Esophagus squamous epithelium (tissue), 5 donors: ENCODE results near the gene UROS. TPM values are rescaled to one million over a fixed set of nuclear protein-coding genes. Genes with fewer than 3 reads are reported as not detected.

Experiments
- DNase-seq: peaks from one replicate; lab custom pipeline; 2025; lab: John Stamatoyannopoulos, UW
- H3K27ac ChIP-seq, 4 donors: fragments of 200-600 bp; sonication (generic); one replicate each; pipeline ENCODE4 v1.5.1; 2016 to 2019; ENCODE audit warnings: mild to moderate bottlenecking in 1 of 4
- H3K27me3 ChIP-seq, 4 donors: fragments of 200-600 bp; sonication (generic); 1 replicate in 3 of 4; 2 replicates in 1 of 4; pipeline versions ENCODE4 v1.5.1 to v1.6.0; 2017 to 2021; ENCODE audit warnings: antibody characterized with exemption in 1 of 4
- H3K36me3 ChIP-seq, 3 donors: fragments of 200-600 bp; sonication (generic); one replicate each; pipeline ENCODE4 v1.5.1; 2016 to 2019
- H3K4me1 ChIP-seq, 3 donors: fragments of 200-600 bp; sonication (generic); one replicate each; pipeline ENCODE4 v1.5.1; 2017 to 2019
- H3K4me3 ChIP-seq, 4 donors: fragments of 200-600 bp; sonication (generic); 1 replicate in 3 of 4; 2 replicates in 1 of 4; pipeline ENCODE4 v1.5.1; 2016 to 2019; ENCODE audit warnings: mild to moderate bottlenecking in 2 of 4, moderate library complexity in 1 of 4
- H3K9me3 ChIP-seq, 3 donors: fragments of 200-600 bp; sonication (generic); one replicate each; pipeline ENCODE4 v1.5.1; 2016 to 2019
- POLR2A ChIP-seq, 4 donors: fragments of 450-650 bp; IDR thresholded peaks; one replicate each; pipeline ENCODE4 v1.6.1; 2017; ENCODE audit warnings: antibody characterized with exemption in 4 of 4, mild to moderate bottlenecking in 4 of 4, moderate library complexity in 3 of 4
- WGBS, 2 donors: methylation state at CpG; one replicate each; pipeline ENCODE4 v1.1.5; 2018; 5-methylcytosine and 5-hydroxymethylcytosine counted together
- intact Hi-C: fragments of 100-400 bp; cut with DNase I; formaldehyde crosslinking; loops from one replicate; pipeline ENCODE4 v1.15.0; 2022
- total RNA-seq, 4 donors: library from RNA; depleted of rRNA; stranded (reverse); fragments of >200 nt; gene quantifications; one replicate each; pipeline ENCODE4 v1.1.0, GENCODE V29; 2016
- TF ChIP-seq, protein P1 (sequence below), 6 experiments: fragments of 450-650 bp in 4 of 6; fragments of 200-600 bp in 2 of 6; sonication (generic) in 2 of 6; IDR thresholded peaks; one replicate each; pipeline ENCODE4 v1.5.1; 2016 to 2019; ENCODE audit warnings: antibody characterized with exemption in 6 of 6, mild to moderate bottlenecking in 4 of 6, moderate library complexity in 4 of 6
- donor health status: DM: yes; HTN: yes; CAD: no.

Gene UROS
- total RNA-seq, 4 donors from 2014 or later = 17.5 to 40.7 (median 23.8) TPM

DNA sequence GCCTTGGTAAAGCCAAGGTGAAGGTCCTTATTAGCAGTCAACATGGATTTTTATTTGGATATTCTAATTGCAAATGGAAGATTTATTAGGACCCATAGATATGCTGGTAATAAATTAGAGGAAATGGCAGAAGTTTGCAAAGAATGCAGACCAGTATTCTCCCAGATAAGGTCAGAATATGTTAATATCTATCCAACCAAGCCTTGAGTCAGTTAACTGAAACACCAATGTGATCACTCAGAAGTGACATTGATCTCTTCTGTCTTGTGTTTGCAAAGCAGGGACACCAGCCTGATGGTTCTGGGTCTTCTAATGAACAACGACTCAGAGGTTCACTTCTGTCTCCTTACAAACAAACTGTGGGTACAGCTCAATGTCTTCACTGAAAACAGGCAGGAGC is 21.5 kb downstream of the UROS start:
- Histone ChIP-seq H3K9me3 (no peaks in the 10 kb centered on the region), H3K4me1 (no peaks in the 10 kb centered on the region), H3K27ac (no peak overlapping the region), H3K27me3 (no peaks in the 10 kb centered on the region), H3K36me3 (peaks cover 0 to 96% (median 11%) of the 10 kb centered on the region in 3 donors), H3K4me3 (no peak overlapping the region)
- 67 to 87% methylated on average over 1 of the region's 1 CpG for WGBS, 2 donors
- intact Hi-C loops = no loop called here
- TF ChIP-seq, protein P1, sequence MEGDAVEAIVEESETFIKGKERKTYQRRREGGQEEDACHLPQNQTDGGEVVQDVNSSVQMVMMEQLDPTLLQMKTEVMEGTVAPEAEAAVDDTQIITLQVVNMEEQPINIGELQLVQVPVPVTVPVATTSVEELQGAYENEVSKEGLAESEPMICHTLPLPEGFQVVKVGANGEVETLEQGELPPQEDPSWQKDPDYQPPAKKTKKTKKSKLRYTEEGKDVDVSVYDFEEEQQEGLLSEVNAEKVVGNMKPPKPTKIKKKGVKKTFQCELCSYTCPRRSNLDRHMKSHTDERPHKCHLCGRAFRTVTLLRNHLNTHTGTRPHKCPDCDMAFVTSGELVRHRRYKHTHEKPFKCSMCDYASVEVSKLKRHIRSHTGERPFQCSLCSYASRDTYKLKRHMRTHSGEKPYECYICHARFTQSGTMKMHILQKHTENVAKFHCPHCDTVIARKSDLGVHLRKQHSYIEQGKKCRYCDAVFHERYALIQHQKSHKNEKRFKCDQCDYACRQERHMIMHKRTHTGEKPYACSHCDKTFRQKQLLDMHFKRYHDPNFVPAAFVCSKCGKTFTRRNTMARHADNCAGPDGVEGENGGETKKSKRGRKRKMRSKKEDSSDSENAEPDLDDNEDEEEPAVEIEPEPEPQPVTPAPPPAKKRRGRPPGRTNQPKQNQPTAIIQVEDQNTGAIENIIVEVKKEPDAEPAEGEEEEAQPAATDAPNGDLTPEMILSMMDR (IDR thresholded peaks at IDR 0.05) = no peak
- no peak for TF ChIP-seq POLR2A (IDR thresholded peaks at IDR 0.05)
- DNase-seq = no peak

DNA sequence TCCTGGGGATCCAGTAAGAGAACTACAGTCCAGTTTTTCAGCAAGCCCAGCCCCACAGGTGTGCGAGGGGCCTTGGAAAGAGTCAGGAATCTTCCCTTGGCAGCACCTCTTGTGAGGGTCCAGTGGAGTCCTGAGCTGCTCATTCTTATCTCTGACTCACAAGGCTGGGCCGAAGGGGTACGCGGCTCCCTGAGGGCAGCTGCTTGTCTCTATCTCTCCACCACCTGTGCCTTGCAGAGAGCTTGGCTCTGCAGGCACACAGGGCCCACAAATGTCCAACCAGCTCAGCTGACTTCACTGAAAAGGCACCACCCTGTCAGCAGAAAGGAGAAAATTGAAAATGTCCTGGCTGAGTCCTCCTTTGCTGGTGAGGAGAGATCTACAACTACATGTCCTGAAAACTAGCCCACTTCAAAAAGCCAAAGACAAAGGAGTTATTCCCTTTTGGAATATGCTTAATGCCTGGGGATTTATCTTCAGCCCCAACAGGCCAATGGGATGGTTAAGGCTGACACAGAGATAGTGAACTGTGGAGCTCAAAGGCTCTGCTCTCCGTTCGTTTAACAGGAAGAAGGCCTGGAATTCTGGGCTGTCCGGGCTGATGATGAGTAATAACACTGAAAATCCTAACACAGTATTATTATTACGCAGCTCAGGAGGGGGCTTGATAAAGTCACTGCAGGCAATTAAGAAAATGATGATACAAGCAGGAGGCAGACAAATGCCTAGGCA is 23.4 kb downstream of the UROS start:
- 92 to 100% methylated on average over 2 to 7 of the region's 8 CpGs for WGBS, 2 donors
- intact Hi-C loops = no loop called here
- Histone ChIP-seq H3K27ac (no peak overlapping the region), H3K4me1 (no peaks in the 10 kb centered on the region), H3K27me3 (no peaks in the 10 kb centered on the region), H3K36me3 (peaks cover 0 to 96% (median under 1%) of the 10 kb centered on the region in 3 donors), H3K4me3 (no peak overlapping the region), H3K9me3 (no peaks in the 10 kb centered on the region)
- no peak for DNase-seq
- no peak for TF ChIP-seq POLR2A (IDR thresholded peaks at IDR 0.05)
- TF ChIP-seq, protein P1 (IDR thresholded peaks at IDR 0.05) = no peak

DNA sequence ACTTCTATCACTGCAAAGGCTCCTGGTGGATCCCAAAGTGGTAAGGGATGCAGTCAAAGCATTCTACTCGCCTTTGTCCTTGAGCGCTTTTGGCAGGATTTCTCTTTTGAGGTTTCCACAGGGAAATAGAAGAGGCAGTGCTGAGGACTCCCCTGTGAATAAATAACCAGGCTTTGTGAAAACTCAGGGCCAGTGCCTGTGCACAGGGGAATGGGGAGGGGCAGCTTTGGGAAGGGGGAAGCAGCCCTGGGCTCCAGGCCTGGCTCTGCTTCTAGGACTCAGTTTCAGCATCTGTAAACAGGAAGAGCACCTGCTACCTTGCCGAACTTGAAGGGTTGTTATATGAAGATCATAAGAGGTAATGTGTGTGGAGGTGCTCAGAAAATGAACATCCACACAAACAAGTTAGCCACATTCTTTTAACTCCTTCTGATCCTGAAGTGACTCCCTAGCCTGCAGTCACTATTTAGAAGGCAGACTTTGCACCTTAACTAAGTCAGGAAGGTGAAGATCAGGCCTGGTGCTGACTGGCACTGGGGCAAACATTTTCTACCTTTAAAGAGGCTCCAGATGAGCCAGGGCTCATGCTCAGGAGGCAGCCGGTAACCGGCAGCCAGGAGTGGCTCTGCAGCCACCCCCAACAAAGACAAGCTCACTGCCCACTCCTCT is 24.9 kb downstream of the UROS start:
- TF ChIP-seq POLR2A (IDR thresholded peaks at IDR 0.05) = no peak
- no peaks in the 10 kb centered on the region for H3K27me3 ChIP-seq
- 69 to 74% methylated on average over 3 to 5 of the region's 5 CpGs for WGBS, 2 donors
- DNase-seq = no peak
- no peak overlapping the region for H3K27ac ChIP-seq
- no peaks in the 10 kb centered on the region for H3K4me1 ChIP-seq
- peaks cover 0 to 97% (median 6%) of the 10 kb centered on the region in 3 donors for H3K36me3 ChIP-seq
- intact Hi-C loops = no loop called here
- no peaks in the 10 kb centered on the region for H3K9me3 ChIP-seq
- no peak overlapping the region for H3K4me3 ChIP-seq

DNA sequence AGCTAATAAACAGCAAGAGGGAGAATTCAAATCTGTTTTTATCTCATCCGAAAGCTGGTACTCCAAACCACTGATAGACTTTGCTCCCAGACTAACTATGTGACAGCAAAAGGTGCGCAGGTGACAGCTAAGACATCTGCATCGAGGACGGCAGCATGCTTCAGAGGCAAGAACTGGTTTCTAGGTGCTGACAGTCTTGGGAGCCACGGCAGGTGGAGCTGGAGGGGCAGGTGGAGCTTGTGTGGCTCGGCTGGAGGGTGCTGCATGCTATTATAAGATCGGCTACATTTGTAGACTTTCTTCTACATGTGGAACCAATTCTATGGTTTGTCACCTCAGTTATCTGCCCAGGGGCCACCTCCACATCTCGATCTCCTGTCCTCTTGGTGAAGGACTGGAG is 25.6 kb downstream of the UROS start:
- no peaks in the 10 kb centered on the region for H3K4me1 ChIP-seq
- intact Hi-C loops = no loop called here
- H3K27me3 ChIP-seq = no peaks in the 10 kb centered on the region
- peaks cover 0 to 97% (median 6%) of the 10 kb centered on the region in 3 donors for H3K36me3 ChIP-seq
- H3K27ac ChIP-seq = no peak overlapping the region
- WGBS, 2 donors = 85 to 87% methylated on average over 8 of the region's 8 CpGs
- H3K9me3 ChIP-seq = no peaks in the 10 kb centered on the region
- H3K4me3 ChIP-seq = no peak overlapping the region
- DNase-seq = no peak
- TF ChIP-seq, protein P1 (IDR thresholded peaks at IDR 0.05) = no peak
- no peak for TF ChIP-seq POLR2A (IDR thresholded peaks at IDR 0.05)

- Histone ChIP-seq H3K4me1 (no peaks in the 10 kb centered on the region), H3K4me3 (no peak overlapping the region), H3K9me3 (no peaks in the 10 kb centered on the region), H3K27me3 (no peaks in the 10 kb centered on the region), H3K36me3 (peaks cover 0 to 96% (median 10%) of the 10 kb centered on the region in 3 donors), H3K27ac (no peak overlapping the region)
- WGBS, 2 donors = 88 to 90% methylated on average over 7 to 8 of the region's 8 CpGs
- no peak for DNase-seq
- TF ChIP-seq POLR2A (IDR thresholded peaks at IDR 0.05) = no peak
- TF ChIP-seq, protein P1 (IDR thresholded peaks at IDR 0.05) = no peak
- intact Hi-C loops = no loop called here
Measured at GRCh38 chr10:125795637-125796190, 27.3 kb downstream of the UROS start.
